ENCODE measurements around the gene SPATA33.
"Not testable (repeated sequence)": the region's sequence is repeated elsewhere in the genome, so short reads cannot be mapped to it uniquely, and the experiment has no call there.

SPATA33 gene

DNA sequence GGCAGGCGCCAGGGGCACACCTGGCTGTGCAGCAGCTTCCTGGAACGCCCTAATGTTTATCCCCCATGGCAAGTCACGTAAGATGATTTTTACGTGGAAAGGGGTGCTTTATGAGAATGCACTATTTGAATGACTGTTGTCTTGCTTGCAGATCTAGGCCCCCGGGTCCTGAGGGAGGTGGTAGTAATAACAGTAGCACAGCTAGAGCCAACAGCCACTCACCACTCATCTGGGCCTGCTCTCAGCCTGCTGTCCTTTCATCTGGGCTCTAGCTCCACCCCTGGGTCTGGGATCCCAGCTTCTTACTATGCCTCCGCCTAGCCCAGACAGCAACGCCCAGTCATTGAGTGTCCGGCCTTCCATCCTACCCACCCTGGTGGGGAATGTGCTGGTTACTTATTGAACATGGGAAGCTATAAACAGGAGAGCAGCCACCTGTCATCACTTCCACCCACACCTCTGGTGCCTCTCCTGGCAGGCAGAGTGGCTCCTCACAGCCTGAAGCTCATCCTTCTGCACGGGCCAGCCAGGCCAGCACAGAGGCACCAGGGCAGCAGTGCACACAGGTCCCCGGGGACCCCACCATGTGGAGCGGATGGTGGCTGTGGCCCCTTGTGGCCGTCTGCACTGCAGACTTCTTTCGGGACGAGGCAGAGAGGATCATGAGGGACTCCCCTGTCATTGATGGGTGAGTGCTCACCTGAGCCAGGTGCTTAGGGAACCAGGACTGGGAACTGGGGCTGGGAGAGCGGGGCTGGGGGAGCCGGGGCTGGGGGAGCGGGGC, 27.6 kb upstream of the SPATA33 start:
- no peak for TF ChIP-seq CTCF (IDR thresholded peaks at IDR 0.05; ENCODE audit: insufficient read depth, low read depth, low read length, missing control alignments)
- DNase-seq (ENCODE audit: low read depth): no peak
- no peak overlapping the region for H3K4me3 ChIP-seq (ENCODE audit: low read length)

- H3K4me3 ChIP-seq (ENCODE audit: low read length): no peak overlapping the region
- peak; percentile 77 for DNase-seq (ENCODE audit: low read depth)
- TF ChIP-seq CTCF (IDR thresholded peaks at IDR 0.05; ENCODE audit: insufficient read depth, low read depth, low read length, missing control alignments): no peak
Measured at GRCh38 chr16:89633064-89633631, 24.5 kb upstream of the SPATA33 start.

- not testable (repeated sequence) for DNase-seq (ENCODE audit: low read depth); H3K4me3 ChIP-seq (ENCODE audit: low read length)
Measured at GRCh38 chr16:89634463-89635385, 22.9 kb upstream of the SPATA33 start.

GRCh38 chr16:89636663-89637062, 21.0 kb upstream of the SPATA33 start:
- DNase-seq (ENCODE audit: low read depth): no peak
- no peak for TF ChIP-seq CTCF (IDR thresholded peaks at IDR 0.05; ENCODE audit: insufficient read depth, low read depth, low read length, missing control alignments)
- no peak overlapping the region for H3K4me3 ChIP-seq (ENCODE audit: low read length)

- no peak for DNase-seq (ENCODE audit: low read depth)
- TF ChIP-seq CTCF (IDR thresholded peaks at IDR 0.05; ENCODE audit: insufficient read depth, low read depth, low read length, missing control alignments): no peak
- no peak overlapping the region for H3K4me3 ChIP-seq (ENCODE audit: low read length)
Measured at GRCh38 chr16:89637379-89637778, 20.3 kb upstream of the SPATA33 start.

- TF ChIP-seq CTCF (IDR thresholded peaks at IDR 0.05; ENCODE audit: insufficient read depth, low read depth, low read length, missing control alignments): no peak
- no peak overlapping the region for H3K4me3 ChIP-seq (ENCODE audit: low read length)
- DNase-seq (ENCODE audit: low read depth): no peak
Measured at GRCh38 chr16:89638455-89638854, 19.2 kb upstream of the SPATA33 start.

GRCh38 chr16:89639385-89639784, 18.3 kb upstream of the SPATA33 start:
- H3K4me3 ChIP-seq (ENCODE audit: low read length): no peak overlapping the region
- TF ChIP-seq CTCF (IDR thresholded peaks at IDR 0.05; ENCODE audit: insufficient read depth, low read depth, low read length, missing control alignments): no peak
- no peak for DNase-seq (ENCODE audit: low read depth)

All from epithelial cell of esophagus (primary cell).